Thyroid gland (tissue), 4 donors: ENCODE measurements around the gene WDR5B. TPM values are rescaled to one million over a fixed set of nuclear protein-coding genes. Genes with fewer than 3 reads are reported as not detected.
"Not testable (repeated sequence)": the region's sequence is repeated elsewhere in the genome, so short reads cannot be mapped to it uniquely, and the experiment has no call there.

Experiments
- DNase-seq, 2 donors: peaks; one replicate each; pipeline ENCODE4 v3.0.0-alpha.2; 2019
- H3K27ac ChIP-seq, 3 donors: fragments of 200-600 bp; sonication (generic); 1 replicate in 2 of 3; 2 replicates in 1 of 3; pipeline ENCODE4 v1.5.1; 2016 to 2019; ENCODE audit warnings: mild to moderate bottlenecking in 1 of 3, moderate library complexity in 1 of 3
- H3K27me3 ChIP-seq: fragments of 200-600 bp; sonication (generic); one replicate; pipeline ENCODE4 v1.5.1; 2019
- H3K36me3 ChIP-seq, 2 donors: fragments of 200-600 bp; sonication (generic); one replicate each; pipeline ENCODE4 v1.5.1; 2016 to 2019
- H3K4me1 ChIP-seq, 2 donors: fragments of 200-600 bp; sonication (generic); one replicate each; pipeline ENCODE4 v1.5.1; 2017 to 2019
- H3K4me3 ChIP-seq, 3 donors: fragments of 200-600 bp; sonication (generic); replicated peaks in 1 of 3; 1 replicate in 2 of 3; 2 replicates in 1 of 3; pipeline ENCODE4 v1.5.1; 2016; ENCODE audit warnings: mild to moderate bottlenecking in 1 of 3
- H3K9me3 ChIP-seq: fragments of 200-600 bp; sonication (generic); one replicate; pipeline ENCODE4 v1.5.1; 2017
- CTCF ChIP-seq, 6 experiments: fragments of 200-600 bp in 3 of 6; fragments of 450-650 bp in 3 of 6; sonication (generic) in 3 of 6; IDR thresholded peaks; one replicate each; pipeline ENCODE4 v1.5.1; 2016 to 2019; ENCODE audit warnings: antibody characterized with exemption in 6 of 6, mild to moderate bottlenecking in 2 of 6, inconsistent platforms in 1 of 6, moderate library complexity in 1 of 6
- POLR2A ChIP-seq, 2 donors: fragments of 450-650 bp; IDR thresholded peaks; one replicate each; pipeline ENCODE4 v1.6.1; 2017; ENCODE audit warnings: antibody characterized with exemption in 2 of 2, mild to moderate bottlenecking in 2 of 2, moderate library complexity in 1 of 2
- WGBS, 2 donors: methylation state at CpG; one replicate each; pipeline ENCODE4 v1.1.5; 2017; 5-methylcytosine and 5-hydroxymethylcytosine counted together
- intact Hi-C: fragments of 100-400 bp; cut with DNase I; formaldehyde crosslinking; loops from one replicate; pipeline ENCODE4 v1.15.1; 2023
- total RNA-seq, 4 donors: library from RNA; depleted of rRNA; stranded (reverse); fragments of >200 nt; gene quantifications; one replicate each; pipeline ENCODE4 v1.2.3, GENCODE V29; 2016

Gene WDR5B
- total RNA-seq, 4 donors from 2014 or later: 8.6 to 10.7 (median 9.3) TPM

GRCh38 chr3:122457706-122458105, 41.8 kb upstream of the WDR5B start:
- Histone ChIP-seq H3K36me3 (peaks cover 10 to 22% of the 10 kb centered on the region in 2 donors), H3K9me3 (no peaks in the 10 kb centered on the region), H3K27ac (no peak overlapping the region), H3K4me3 (no peak overlapping the region), H3K4me1 (no peaks in the 10 kb centered on the region), H3K27me3 (no peaks in the 10 kb centered on the region)
- DNase-seq: no peak
- 98% methylated on average over 2 of the region's 2 CpGs for WGBS, 2 donors
- intact Hi-C loops: no loop called here
- TF ChIP-seq CTCF (IDR thresholded peaks at IDR 0.05): no peak
- no peak for TF ChIP-seq POLR2A (IDR thresholded peaks at IDR 0.05)

- no peak overlapping the region for H3K27ac ChIP-seq
- no peak overlapping the region for H3K4me3 ChIP-seq
- no peak for TF ChIP-seq CTCF (IDR thresholded peaks at IDR 0.05)
- TF ChIP-seq POLR2A (IDR thresholded peaks at IDR 0.05): no peak
- H3K27me3 ChIP-seq: no peaks in the 10 kb centered on the region
- DNase-seq: no peak
- H3K4me1 ChIP-seq: no peaks in the 10 kb centered on the region
- peaks cover 11 to 24% of the 10 kb centered on the region in 2 donors for H3K36me3 ChIP-seq
- H3K9me3 ChIP-seq: no peaks in the 10 kb centered on the region
- intact Hi-C loops: no loop called here
These were observed 40.2 kb upstream of the WDR5B start for GRCh38 chr3:122456074-122456473.

- Histone ChIP-seq H3K27ac (no peak overlapping the region), H3K4me3 (no peak overlapping the region), H3K9me3 (no peaks in the 10 kb centered on the region), H3K4me1 (no peaks in the 10 kb centered on the region), H3K27me3 (no peaks in the 10 kb centered on the region), H3K36me3 (peaks cover 17 to 26% of the 10 kb centered on the region in 2 donors)
- 75 to 77% methylated on average over 3 of the region's 3 CpGs for WGBS, 2 donors
- no peak for DNase-seq
- TF ChIP-seq POLR2A (IDR thresholded peaks at IDR 0.05) (no peak), CTCF (IDR thresholded peaks at IDR 0.05) (no peak)
- intact Hi-C loops: no loop called here
These were observed 35.5 kb upstream of the WDR5B start for GRCh38 chr3:122451371-122451770.

GRCh38 chr3:122448218-122448617, 32.4 kb upstream of the WDR5B start:
- 97 to 98% methylated on average over 6 of the region's 6 CpGs for WGBS, 2 donors
- H3K27me3 ChIP-seq, H3K27ac ChIP-seq, H3K9me3 ChIP-seq, DNase-seq, H3K4me3 ChIP-seq, H3K4me1 ChIP-seq, intact Hi-C loops: not testable (repeated sequence)
- peaks cover 14 to 22% of the 10 kb centered on the region in 2 donors for H3K36me3 ChIP-seq

- H3K27ac ChIP-seq, H3K9me3 ChIP-seq, DNase-seq, intact Hi-C loops, H3K4me1 ChIP-seq, H3K4me3 ChIP-seq, H3K27me3 ChIP-seq: not testable (repeated sequence)
- peaks cover 29 to 30% of the 10 kb centered on the region in 2 donors for H3K36me3 ChIP-seq
- 97% methylated on average over 5 of the region's 5 CpGs for WGBS, 2 donors
These were observed 28.6 kb upstream of the WDR5B start for GRCh38 chr3:122444491-122444887.

GRCh38 chr3:122443762-122444490, 28.1 kb upstream of the WDR5B start:
- H3K27me3 ChIP-seq, H3K27ac ChIP-seq, H3K4me1 ChIP-seq, intact Hi-C loops, H3K9me3 ChIP-seq, H3K4me3 ChIP-seq: not testable (repeated sequence)
- WGBS, 2 donors: 96% methylated on average over 11 of the region's 11 CpGs
- H3K36me3 ChIP-seq: peaks cover 29 to 36% of the 10 kb centered on the region in 2 donors
- DNase-seq: peak in 1 of 2 donors; percentile 3
